HEK293 (cell line): ENCODE measurements around the gene MUTYH.
A peak's percentile ranks its signal among the peaks of the same experiment; 100 is the strongest.

Source experiments
- SCRT1 ChIP-seq: fragments of 450-650 bp; formaldehyde crosslinking; IDR thresholded peaks from 2 replicates; pipeline ENCODE4 v1.5.1; 2016; ENCODE audit warnings: missing biosample characterization, missing genetic modification characterization, borderline replicate concordance
- ZBTB8A ChIP-seq: fragments of 450-650 bp; formaldehyde crosslinking; IDR thresholded peaks from 2 replicates; pipeline ENCODE4 v1.5.1; 2016; ENCODE audit warnings: missing biosample characterization, missing genetic modification characterization
- ZIC2 ChIP-seq: fragments of 450-650 bp; formaldehyde crosslinking; IDR thresholded peaks from 2 replicates; pipeline ENCODE4 v1.5.1; 2016; ENCODE audit warnings: missing biosample characterization, missing genetic modification characterization
- ZNF114 ChIP-seq: fragments of 450-650 bp; formaldehyde crosslinking; IDR thresholded peaks from 2 replicates; pipeline ENCODE4 v1.5.0; 2017; ENCODE audit warnings: missing biosample characterization, missing genetic modification characterization
- ZNF239 ChIP-seq: fragments of 450-650 bp; formaldehyde crosslinking; IDR thresholded peaks from 2 replicates; pipeline ENCODE4 v1.5.1; 2016; ENCODE audit warnings: missing biosample characterization, missing genetic modification characterization
- ZNF324 ChIP-seq: fragments of 450-650 bp; formaldehyde crosslinking; IDR thresholded peaks from 2 replicates; pipeline ENCODE4 v1.5.1; 2016; ENCODE audit warnings: missing biosample characterization, missing genetic modification characterization
- ZNF37A ChIP-seq: fragments of 450-650 bp; IDR thresholded peaks from 2 replicates; pipeline ENCODE4 v1.5.1; 2018; ENCODE audit warnings: missing biosample characterization, missing genetic modification characterization
- ZNF423 ChIP-seq: fragments of 450-650 bp; formaldehyde crosslinking; IDR thresholded peaks from 2 replicates; pipeline ENCODE4 v1.5.1; 2016; ENCODE audit warnings: missing biosample characterization, missing genetic modification characterization
- ZNF555 ChIP-seq: fragments of 450-650 bp; formaldehyde crosslinking; conservative IDR thresholded peaks from 2 replicates; pipeline ENCODE4 v1.5.1; 2017; ENCODE audit warnings: missing biosample characterization, mild to moderate bottlenecking, missing genetic modification characterization, inconsistent platforms
- ZNF701 ChIP-seq: fragments of 450-650 bp; formaldehyde crosslinking; IDR thresholded peaks from 2 replicates; pipeline ENCODE4 v1.5.1; 2016; ENCODE audit warnings: missing biosample characterization, missing genetic modification characterization
- ZNF76 ChIP-seq: fragments of 450-650 bp; formaldehyde crosslinking; IDR thresholded peaks from 2 replicates; pipeline ENCODE4; 2016; ENCODE audit warnings: low read depth, missing biosample characterization, missing genetic modification characterization, borderline replicate concordance
- ZNF837 ChIP-seq: fragments of 450-650 bp; formaldehyde crosslinking; IDR thresholded peaks from 2 replicates; pipeline ENCODE4 v1.5.1; 2016; ENCODE audit warnings: missing biosample characterization, missing genetic modification characterization
- ZSCAN16 ChIP-seq: fragments of 450-650 bp; formaldehyde crosslinking; IDR thresholded peaks from 2 replicates; pipeline ENCODE4 v1.5.1; 2016; ENCODE audit warnings: missing biosample characterization, missing genetic modification characterization
- ZSCAN30 ChIP-seq: fragments of 450-650 bp; IDR thresholded peaks from 2 replicates; pipeline ENCODE4 v1.5.1; 2018; ENCODE audit warnings: missing biosample characterization, mild to moderate bottlenecking, missing genetic modification characterization, moderate library complexity
- ZXDB ChIP-seq: fragments of 450-650 bp; formaldehyde crosslinking; IDR thresholded peaks from 2 replicates; pipeline ENCODE4 v1.5.1; 2016; ENCODE audit warnings: missing biosample characterization, missing genetic modification characterization
- TF ChIP-seq, protein P1 (sequence below): fragments of 450-650 bp; formaldehyde crosslinking; IDR thresholded peaks from 2 replicates; pipeline ENCODE4 v1.5.1; 2016; ENCODE audit warnings: missing biosample characterization, missing genetic modification characterization
- TF ChIP-seq, protein P2 (sequence below): fragments of 450-650 bp; formaldehyde crosslinking; optimal IDR thresholded peaks from 2 replicates; pipeline ENCODE3; 2016; ENCODE audit warnings: missing biosample characterization, mild to moderate bottlenecking, missing genetic modification characterization
- TF ChIP-seq, protein P3 (sequence below): fragments of 450-650 bp; formaldehyde crosslinking; IDR thresholded peaks from 2 replicates; pipeline ENCODE4 v1.5.1; 2016; ENCODE audit warnings: missing biosample characterization, missing genetic modification characterization
- TF ChIP-seq, protein P4 (sequence below): fragments of 450-650 bp; formaldehyde crosslinking; IDR thresholded peaks from 2 replicates; pipeline ENCODE4; 2016; ENCODE audit warnings: missing biosample characterization, missing genetic modification characterization
- TF ChIP-seq, protein P5 (sequence below): fragments of 450-650 bp; formaldehyde crosslinking; IDR thresholded peaks from 2 replicates; pipeline ENCODE4 v1.5.1; 2016; ENCODE audit warnings: missing biosample characterization, missing genetic modification characterization
- TF ChIP-seq, protein P6 (sequence below): IDR thresholded peaks from 2 replicates; pipeline ENCODE4 v1.6.1; 2011; ENCODE audit warnings: mild to moderate bottlenecking, low read depth, low read length, borderline replicate concordance
- TF ChIP-seq, protein P7 (sequence below): fragments of 450-650 bp; formaldehyde crosslinking; IDR thresholded peaks from 2 replicates; pipeline ENCODE4 v1.5.1; 2017; ENCODE audit warnings: missing biosample characterization, missing genetic modification characterization
- TF ChIP-seq, protein P8 (sequence below): fragments of 450-650 bp; formaldehyde crosslinking; IDR thresholded peaks from 2 replicates; pipeline ENCODE4 v1.5.1; 2016; ENCODE audit warnings: missing biosample characterization, missing genetic modification characterization, borderline replicate concordance
- TF ChIP-seq, protein P9 (sequence below): fragments of 450-650 bp; formaldehyde crosslinking; IDR thresholded peaks from 2 replicates; pipeline ENCODE4 v1.5.1; 2016; ENCODE audit warnings: missing biosample characterization, missing genetic modification characterization, low read depth

MUTYH gene

DNA sequence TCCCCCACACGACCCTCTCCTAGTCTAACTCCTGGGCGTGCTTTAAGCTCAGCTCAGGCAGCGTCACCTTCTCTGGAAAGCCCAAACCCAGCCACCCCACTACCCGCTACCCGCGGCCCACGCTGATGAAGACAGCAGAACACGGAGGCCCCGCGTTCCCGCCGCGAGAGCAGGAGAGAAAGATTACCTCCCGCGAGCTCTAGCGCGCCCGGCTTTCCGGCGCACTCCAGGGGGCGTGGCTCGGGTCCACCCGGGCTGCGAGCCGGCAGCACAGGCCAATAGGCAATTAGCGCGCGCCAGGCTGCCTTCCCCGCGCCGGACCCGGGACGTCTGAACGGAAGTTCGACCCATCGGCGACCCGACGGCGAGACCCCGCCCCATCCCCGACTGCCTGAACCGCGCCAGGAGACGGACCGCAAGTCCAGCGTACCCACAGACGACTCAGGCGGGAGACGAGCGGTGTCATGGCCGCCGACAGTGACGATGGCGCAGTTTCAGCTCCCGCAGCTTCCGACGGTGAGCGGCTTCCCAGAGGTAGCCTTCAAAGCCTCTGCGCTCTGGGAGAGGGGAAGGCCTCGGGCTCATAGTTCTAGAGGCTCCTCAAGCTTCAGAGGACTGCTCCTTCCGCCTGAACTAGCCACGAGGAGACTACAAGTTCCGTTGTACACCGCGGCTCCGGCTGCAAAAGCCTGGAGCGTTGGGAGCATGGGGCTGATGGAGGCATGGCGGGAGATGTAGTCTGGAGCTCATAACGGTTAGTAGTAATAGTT lies at the start of gene MUTYH, which contains the start of gene TOE1 (continued):
- TF ChIP-seq, protein P1, sequence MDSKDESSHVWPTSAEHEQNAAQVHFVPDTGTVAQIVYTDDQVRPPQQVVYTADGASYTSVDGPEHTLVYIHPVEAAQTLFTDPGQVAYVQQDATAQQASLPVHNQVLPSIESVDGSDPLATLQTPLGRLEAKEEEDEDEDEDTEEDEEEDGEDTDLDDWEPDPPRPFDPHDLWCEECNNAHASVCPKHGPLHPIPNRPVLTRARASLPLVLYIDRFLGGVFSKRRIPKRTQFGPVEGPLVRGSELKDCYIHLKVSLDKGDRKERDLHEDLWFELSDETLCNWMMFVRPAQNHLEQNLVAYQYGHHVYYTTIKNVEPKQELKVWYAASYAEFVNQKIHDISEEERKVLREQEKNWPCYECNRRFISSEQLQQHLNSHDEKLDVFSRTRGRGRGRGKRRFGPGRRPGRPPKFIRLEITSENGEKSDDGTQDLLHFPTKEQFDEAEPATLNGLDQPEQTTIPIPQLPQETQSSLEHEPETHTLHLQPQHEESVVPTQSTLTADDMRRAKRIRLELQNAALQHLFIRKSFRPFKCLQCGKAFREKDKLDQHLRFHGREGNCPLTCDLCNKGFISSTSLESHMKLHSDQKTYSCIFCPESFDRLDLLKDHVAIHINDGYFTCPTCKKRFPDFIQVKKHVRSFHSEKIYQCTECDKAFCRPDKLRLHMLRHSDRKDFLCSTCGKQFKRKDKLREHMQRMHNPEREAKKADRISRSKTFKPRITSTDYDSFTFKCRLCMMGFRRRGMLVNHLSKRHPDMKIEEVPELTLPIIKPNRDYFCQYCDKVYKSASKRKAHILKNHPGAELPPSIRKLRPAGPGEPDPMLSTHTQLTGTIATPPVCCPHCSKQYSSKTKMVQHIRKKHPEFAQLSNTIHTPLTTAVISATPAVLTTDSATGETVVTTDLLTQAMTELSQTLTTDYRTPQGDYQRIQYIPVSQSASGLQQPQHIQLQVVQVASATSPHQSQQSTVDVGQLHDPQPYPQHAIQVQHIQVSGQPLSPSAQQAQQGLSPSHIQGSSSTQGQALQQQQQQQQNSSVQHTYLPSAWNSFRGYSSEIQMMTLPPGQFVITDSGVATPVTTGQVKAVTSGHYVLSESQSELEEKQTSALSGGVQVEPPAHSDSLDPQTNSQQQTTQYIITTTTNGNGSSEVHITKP (tag by site-specific recombination), result peak; percentile 71
- TF ChIP-seq, protein P2, sequence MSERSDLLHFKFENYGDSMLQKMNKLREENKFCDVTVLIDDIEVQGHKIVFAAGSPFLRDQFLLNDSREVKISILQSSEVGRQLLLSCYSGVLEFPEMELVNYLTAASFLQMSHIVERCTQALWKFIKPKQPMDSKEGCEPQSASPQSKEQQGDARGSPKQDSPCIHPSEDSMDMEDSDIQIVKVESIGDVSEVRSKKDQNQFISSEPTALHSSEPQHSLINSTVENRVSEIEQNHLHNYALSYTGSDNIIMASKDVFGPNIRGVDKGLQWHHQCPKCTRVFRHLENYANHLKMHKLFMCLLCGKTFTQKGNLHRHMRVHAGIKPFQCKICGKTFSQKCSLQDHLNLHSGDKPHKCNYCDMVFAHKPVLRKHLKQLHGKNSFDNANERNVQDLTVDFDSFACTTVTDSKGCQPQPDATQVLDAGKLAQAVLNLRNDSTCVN (tag by site-specific recombination), result peak; percentile 99
- TF ChIP-seq, protein P3, sequence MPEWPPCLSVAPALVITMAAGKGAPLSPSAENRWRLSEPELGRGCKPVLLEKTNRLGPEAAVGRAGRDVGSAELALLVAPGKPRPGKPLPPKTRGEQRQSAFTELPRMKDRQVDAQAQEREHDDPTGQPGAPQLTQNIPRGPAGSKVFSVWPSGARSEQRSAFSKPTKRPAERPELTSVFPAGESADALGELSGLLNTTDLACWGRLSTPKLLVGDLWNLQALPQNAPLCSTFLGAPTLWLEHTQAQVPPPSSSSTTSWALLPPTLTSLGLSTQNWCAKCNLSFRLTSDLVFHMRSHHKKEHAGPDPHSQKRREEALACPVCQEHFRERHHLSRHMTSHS (tag by site-specific recombination), result no peak
- no peak for TF ChIP-seq SCRT1 (tag by site-specific recombination)
- TF ChIP-seq, protein P4, sequence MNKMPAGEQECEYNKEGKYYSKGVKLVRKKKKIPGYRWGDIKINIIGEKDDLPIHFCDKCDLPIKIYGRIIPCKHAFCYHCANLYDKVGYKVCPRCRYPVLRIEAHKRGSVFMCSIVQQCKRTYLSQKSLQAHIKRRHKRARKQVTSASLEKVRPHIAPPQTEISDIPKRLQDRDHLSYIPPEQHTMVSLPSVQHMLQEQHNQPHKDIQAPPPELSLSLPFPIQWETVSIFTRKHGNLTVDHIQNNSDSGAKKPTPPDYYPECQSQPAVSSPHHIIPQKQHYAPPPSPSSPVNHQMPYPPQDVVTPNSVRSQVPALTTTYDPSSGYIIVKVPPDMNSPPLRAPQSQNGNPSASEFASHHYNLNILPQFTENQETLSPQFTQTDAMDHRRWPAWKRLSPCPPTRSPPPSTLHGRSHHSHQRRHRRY, result no peak
- TF ChIP-seq ZNF837 (tag by site-specific recombination), result no peak
- peak; percentile 99 for TF ChIP-seq ZNF76 (tag by site-specific recombination)
- TF ChIP-seq, protein P5, sequence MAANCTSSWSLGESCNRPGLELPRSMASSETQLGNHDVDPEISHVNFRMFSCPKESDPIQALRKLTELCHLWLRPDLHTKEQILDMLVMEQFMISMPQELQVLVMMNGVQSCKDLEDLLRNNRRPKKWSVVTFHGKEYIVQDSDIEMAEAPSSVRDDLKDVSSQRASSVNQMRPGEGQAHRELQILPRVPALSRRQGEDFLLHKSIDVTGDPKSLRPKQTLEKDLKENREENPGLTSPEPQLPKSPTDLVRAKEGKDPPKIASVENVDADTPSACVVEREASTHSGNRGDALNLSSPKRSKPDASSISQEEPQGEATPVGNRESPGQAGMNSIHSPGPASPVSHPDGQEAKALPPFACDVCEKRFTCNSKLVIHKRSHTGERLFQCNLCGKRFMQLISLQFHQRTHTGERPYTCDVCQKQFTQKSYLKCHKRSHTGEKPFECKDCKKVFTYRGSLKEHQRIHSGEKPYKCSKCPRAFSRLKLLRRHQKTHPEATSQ (tag by site-specific recombination), result no peak; the same call in 1 of the 2 replicates
- TF ChIP-seq ZSCAN30 (tag by site-specific recombination), result peak; percentile 63; the same call in 1 of the 2 replicates
- TF ChIP-seq ZNF37A, result no peak
- TF ChIP-seq ZBTB8A (tag by site-specific recombination), result peak; percentile 79
- no peak for TF ChIP-seq ZNF701 (tag by site-specific recombination)
- no peak for TF ChIP-seq ZNF114 (tag by site-specific recombination)
- TF ChIP-seq ZXDB (tag by site-specific recombination), result peak; percentile 73
- TF ChIP-seq, protein P6, sequence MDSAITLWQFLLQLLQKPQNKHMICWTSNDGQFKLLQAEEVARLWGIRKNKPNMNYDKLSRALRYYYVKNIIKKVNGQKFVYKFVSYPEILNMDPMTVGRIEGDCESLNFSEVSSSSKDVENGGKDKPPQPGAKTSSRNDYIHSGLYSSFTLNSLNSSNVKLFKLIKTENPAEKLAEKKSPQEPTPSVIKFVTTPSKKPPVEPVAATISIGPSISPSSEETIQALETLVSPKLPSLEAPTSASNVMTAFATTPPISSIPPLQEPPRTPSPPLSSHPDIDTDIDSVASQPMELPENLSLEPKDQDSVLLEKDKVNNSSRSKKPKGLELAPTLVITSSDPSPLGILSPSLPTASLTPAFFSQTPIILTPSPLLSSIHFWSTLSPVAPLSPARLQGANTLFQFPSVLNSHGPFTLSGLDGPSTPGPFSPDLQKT, result no peak; the same call in 1 of the 2 replicates
- peak; percentile 67; the same call in 1 of the 2 replicates for TF ChIP-seq ZNF239 (tag by site-specific recombination)
- TF ChIP-seq, protein P7, sequence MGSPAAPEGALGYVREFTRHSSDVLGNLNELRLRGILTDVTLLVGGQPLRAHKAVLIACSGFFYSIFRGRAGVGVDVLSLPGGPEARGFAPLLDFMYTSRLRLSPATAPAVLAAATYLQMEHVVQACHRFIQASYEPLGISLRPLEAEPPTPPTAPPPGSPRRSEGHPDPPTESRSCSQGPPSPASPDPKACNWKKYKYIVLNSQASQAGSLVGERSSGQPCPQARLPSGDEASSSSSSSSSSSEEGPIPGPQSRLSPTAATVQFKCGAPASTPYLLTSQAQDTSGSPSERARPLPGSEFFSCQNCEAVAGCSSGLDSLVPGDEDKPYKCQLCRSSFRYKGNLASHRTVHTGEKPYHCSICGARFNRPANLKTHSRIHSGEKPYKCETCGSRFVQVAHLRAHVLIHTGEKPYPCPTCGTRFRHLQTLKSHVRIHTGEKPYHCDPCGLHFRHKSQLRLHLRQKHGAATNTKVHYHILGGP (tag by site-specific recombination), result no peak
- no peak for TF ChIP-seq ZNF555 (tag by site-specific recombination)
- TF ChIP-seq ZSCAN16 (tag by site-specific recombination), result no peak; the same call in 1 of the 2 replicates
- 0 out of 2 replicates have a peak, but pooled peaks have one; percentile 15 for TF ChIP-seq ZNF423 (tag by site-specific recombination)
- TF ChIP-seq ZNF324 (tag by site-specific recombination), result no peak; the same call in 1 of the 2 replicates
- TF ChIP-seq, protein P8, sequence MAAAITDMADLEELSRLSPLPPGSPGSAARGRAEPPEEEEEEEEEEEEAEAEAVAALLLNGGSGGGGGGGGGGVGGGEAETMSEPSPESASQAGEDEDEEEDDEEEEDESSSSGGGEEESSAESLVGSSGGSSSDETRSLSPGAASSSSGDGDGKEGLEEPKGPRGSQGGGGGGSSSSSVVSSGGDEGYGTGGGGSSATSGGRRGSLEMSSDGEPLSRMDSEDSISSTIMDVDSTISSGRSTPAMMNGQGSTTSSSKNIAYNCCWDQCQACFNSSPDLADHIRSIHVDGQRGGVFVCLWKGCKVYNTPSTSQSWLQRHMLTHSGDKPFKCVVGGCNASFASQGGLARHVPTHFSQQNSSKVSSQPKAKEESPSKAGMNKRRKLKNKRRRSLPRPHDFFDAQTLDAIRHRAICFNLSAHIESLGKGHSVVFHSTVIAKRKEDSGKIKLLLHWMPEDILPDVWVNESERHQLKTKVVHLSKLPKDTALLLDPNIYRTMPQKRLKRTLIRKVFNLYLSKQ (tag by site-specific recombination), result no peak
- peak; percentile 99 for TF ChIP-seq ZIC2 (tag by site-specific recombination)
- TF ChIP-seq, protein P9, sequence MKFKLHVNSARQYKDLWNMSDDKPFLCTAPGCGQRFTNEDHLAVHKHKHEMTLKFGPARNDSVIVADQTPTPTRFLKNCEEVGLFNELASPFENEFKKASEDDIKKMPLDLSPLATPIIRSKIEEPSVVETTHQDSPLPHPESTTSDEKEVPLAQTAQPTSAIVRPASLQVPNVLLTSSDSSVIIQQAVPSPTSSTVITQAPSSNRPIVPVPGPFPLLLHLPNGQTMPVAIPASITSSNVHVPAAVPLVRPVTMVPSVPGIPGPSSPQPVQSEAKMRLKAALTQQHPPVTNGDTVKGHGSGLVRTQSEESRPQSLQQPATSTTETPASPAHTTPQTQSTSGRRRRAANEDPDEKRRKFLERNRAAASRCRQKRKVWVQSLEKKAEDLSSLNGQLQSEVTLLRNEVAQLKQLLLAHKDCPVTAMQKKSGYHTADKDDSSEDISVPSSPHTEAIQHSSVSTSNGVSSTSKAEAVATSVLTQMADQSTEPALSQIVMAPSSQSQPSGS (tag by site-specific recombination), result no peak
